ENCODE measurements around the gene PP2D1. TPM values are rescaled to one million over a fixed set of nuclear protein-coding genes. Genes with fewer than 3 reads are reported as not detected.
"Not testable (repeated sequence)": the region's sequence is repeated elsewhere in the genome, so short reads cannot be mapped to it uniquely, and the experiment has no call there.

The PP2D1 gene
- total RNA-seq, 4 donors from 2014 or later = not detected

DNA sequence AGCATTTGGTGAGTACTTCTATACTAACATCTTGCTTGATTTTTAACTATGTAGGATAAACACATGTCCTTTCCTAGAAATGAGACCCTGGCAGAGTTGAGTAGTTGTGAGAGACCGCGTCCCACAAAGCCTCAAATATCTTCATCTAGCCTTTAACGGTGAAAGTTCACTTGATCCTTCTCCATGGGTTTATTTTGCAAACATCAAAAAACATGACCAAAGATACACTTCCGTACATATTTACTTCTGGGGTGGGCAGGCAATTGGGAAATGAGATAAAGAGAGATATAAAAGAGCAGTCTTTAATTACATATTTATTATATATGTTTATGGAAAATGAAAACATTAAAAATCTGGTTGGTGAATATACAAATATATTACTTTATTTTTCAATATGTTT is 23.0 kb upstream of the PP2D1 start:
- intact Hi-C loops (cut with DNase I) = no loop called here
- 93 to 96% methylated on average over 4 of the region's 4 CpGs for WGBS, 2 donors
- no peak overlapping the region for H3K27ac ChIP-seq
- H3K4me3 ChIP-seq (replicated peaks in 1 of 3) = no peak overlapping the region
- TF ChIP-seq POLR2A (IDR thresholded peaks at IDR 0.05) = no peak
- TF ChIP-seq, protein P1, sequence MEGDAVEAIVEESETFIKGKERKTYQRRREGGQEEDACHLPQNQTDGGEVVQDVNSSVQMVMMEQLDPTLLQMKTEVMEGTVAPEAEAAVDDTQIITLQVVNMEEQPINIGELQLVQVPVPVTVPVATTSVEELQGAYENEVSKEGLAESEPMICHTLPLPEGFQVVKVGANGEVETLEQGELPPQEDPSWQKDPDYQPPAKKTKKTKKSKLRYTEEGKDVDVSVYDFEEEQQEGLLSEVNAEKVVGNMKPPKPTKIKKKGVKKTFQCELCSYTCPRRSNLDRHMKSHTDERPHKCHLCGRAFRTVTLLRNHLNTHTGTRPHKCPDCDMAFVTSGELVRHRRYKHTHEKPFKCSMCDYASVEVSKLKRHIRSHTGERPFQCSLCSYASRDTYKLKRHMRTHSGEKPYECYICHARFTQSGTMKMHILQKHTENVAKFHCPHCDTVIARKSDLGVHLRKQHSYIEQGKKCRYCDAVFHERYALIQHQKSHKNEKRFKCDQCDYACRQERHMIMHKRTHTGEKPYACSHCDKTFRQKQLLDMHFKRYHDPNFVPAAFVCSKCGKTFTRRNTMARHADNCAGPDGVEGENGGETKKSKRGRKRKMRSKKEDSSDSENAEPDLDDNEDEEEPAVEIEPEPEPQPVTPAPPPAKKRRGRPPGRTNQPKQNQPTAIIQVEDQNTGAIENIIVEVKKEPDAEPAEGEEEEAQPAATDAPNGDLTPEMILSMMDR (IDR thresholded peaks at IDR 0.05) = no peak
- H3K4me1 ChIP-seq = peaks cover 0 to 7% of the 10 kb centered on the region in 2 donors
- H3K9me3 ChIP-seq = no peaks in the 10 kb centered on the region
- no peak for DNase-seq
- no peaks in the 10 kb centered on the region for H3K36me3 ChIP-seq
- H3K27me3 ChIP-seq = no peaks in the 10 kb centered on the region

- H3K4me3 ChIP-seq (replicated peaks in 1 of 3); H3K27ac ChIP-seq; H3K4me1 ChIP-seq; H3K9me3 ChIP-seq; H3K36me3 ChIP-seq; intact Hi-C loops (cut with DNase I); DNase-seq; H3K27me3 ChIP-seq: not testable (repeated sequence)
- 97% methylated on average over 7 of the region's 7 CpGs for WGBS, 2 donors
Observed at GRCh38 chr3:20031939-20032338, 19.9 kb upstream of the PP2D1 start.

DNA sequence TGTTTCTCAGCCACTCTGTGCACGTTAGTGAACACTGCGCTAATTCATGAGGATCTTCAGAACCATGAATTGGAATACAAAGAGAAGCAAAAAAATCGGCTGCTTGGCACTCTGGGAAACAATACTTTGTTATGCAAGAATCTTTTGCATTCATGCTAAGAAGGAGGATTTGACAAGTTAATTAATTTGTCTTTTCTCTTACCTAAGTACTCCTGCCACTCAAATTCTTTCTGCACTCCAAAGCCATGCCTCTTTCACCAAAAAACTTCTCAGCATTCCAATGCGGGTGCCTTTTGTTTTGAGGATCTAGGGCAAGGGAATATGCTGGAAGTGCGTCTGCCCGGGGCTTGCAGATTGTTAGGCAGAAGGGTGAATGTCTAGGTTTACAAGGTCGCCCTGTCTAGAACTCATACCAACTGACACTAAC is 16.9 kb upstream of the PP2D1 start:
- Histone ChIP-seq H3K4me3 (replicated peaks in 1 of 3) (no peak overlapping the region), H3K27me3 (no peaks in the 10 kb centered on the region), H3K36me3 (no peaks in the 10 kb centered on the region), H3K4me1 (peaks cover 2 to 4% of the 10 kb centered on the region in 2 donors), H3K9me3 (no peaks in the 10 kb centered on the region), H3K27ac (no peak overlapping the region)
- no peak for TF ChIP-seq POLR2A (IDR thresholded peaks at IDR 0.05)
- TF ChIP-seq, protein P1 (IDR thresholded peaks at IDR 0.05) = no peak
- intact Hi-C loops (cut with DNase I) = no loop called here
- WGBS, 2 donors = 68 to 69% methylated on average over 7 of the region's 7 CpGs
- no peak for DNase-seq

DNA sequence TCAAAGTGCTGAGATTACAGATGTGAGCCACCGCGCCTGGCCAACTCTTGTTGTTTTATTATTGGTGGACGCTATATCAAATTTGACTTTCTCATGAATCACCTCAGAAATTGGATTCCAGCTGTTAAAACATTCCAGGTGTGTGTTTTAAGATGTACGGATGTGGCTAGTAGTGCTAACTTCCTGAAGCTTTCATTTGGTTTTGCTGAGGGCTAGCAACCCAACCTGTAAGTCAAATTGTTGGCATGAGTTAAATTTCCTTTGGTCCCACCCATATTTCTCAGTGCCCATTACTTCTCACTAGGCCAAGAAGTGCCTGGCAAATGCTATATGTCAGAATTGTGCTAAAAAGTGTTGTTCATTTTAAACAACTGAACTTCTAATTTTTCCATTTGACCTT is 15.1 kb upstream of the PP2D1 start:
- no peak for TF ChIP-seq POLR2A (IDR thresholded peaks at IDR 0.05)
- TF ChIP-seq, protein P1 (IDR thresholded peaks at IDR 0.05) = no peak
- no peak for DNase-seq
- H3K9me3 ChIP-seq = no peaks in the 10 kb centered on the region
- intact Hi-C loops (cut with DNase I) = no loop called here
- H3K27me3 ChIP-seq = no peaks in the 10 kb centered on the region
- no peaks in the 10 kb centered on the region for H3K36me3 ChIP-seq
- H3K4me3 ChIP-seq (replicated peaks in 1 of 3) = no peak overlapping the region
- 80 to 91% methylated on average over 4 of the region's 4 CpGs for WGBS, 2 donors
- H3K27ac ChIP-seq = no peak overlapping the region
- H3K4me1 ChIP-seq = peaks cover 9 to 10% of the 10 kb centered on the region in 2 donors

- peaks cover 9 to 10% of the 10 kb centered on the region in 2 donors for H3K4me1 ChIP-seq
- peak overlapping the region in 1 of 3 donors; percentile 21 for H3K27ac ChIP-seq
- H3K27me3 ChIP-seq = no peaks in the 10 kb centered on the region
- H3K9me3 ChIP-seq = no peaks in the 10 kb centered on the region
- 60 to 62% methylated on average over 2 of the region's 2 CpGs for WGBS, 2 donors
- intact Hi-C loops (cut with DNase I) = no loop called here
- H3K36me3 ChIP-seq = no peaks in the 10 kb centered on the region
- no peak overlapping the region for H3K4me3 ChIP-seq (replicated peaks in 1 of 3)
- peak; percentile 23 to 31 for DNase-seq
- TF ChIP-seq POLR2A (IDR thresholded peaks at IDR 0.05) = no peak
- TF ChIP-seq, protein P1 (IDR thresholded peaks at IDR 0.05) = no peak
Observed at GRCh38 chr3:20023623-20024405, 11.8 kb upstream of the PP2D1 start.

All from thyroid gland (tissue), 4 donors.